Measurements from ENCODE around the gene KLK12.

Gene KLK12

DNA sequence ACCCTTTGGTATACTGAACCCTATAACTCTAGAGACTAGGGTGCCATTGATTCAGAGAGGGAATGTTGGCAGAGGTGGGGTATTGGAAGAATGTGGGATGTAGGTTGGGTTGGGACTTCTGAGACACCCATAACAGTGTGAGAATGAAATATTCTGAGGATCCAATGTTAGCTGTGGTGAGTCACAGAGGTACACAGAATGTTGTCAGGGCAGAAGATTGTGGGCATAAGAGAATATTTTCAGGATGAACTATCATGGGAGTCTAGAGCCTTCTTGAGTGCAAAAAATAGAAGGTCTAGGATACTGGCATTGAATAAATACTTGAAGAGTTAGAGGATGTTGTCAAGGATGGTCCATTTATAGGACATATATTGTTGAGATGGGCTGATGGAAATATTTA is 21.1 kb upstream of the KLK12 start:
- ChIA-PET CTCF (interaction anchor here (0.5 kb wide), 1 partner anchor 103 kb away, joined by 3 read pairs; no protein-coding TSS in a partner anchor), POLR2A (no interaction called here)
- Histone ChIP-seq H3K4me3 (ENCODE audit: low read depth, low read length) (no peak overlapping the region), H3K27ac (ENCODE audit: extremely low read depth, low read depth, low read length) (no peak overlapping the region), H3K36me3 (ENCODE audit: control insufficient read depth in 2 of 2, insufficient read depth in 1 of 2, low read length in 2 of 2) (no peaks in the 10 kb centered on the region), H3K9me3 (ENCODE audit: control insufficient read depth, insufficient read depth, low read depth, low read length) (no peaks in the 10 kb centered on the region), H3K4me1 (ENCODE audit: control insufficient read depth, insufficient read depth, low read length) (no peaks in the 10 kb centered on the region)
- TF ChIP-seq WT1 (tag by site-specific recombination; IDR thresholded peaks at IDR 0.05): no peak
- TF ChIP-seq ZNF426 (tag by site-specific recombination; IDR thresholded peaks at IDR 0.05): no peak
- TF ChIP-seq, protein P1, sequence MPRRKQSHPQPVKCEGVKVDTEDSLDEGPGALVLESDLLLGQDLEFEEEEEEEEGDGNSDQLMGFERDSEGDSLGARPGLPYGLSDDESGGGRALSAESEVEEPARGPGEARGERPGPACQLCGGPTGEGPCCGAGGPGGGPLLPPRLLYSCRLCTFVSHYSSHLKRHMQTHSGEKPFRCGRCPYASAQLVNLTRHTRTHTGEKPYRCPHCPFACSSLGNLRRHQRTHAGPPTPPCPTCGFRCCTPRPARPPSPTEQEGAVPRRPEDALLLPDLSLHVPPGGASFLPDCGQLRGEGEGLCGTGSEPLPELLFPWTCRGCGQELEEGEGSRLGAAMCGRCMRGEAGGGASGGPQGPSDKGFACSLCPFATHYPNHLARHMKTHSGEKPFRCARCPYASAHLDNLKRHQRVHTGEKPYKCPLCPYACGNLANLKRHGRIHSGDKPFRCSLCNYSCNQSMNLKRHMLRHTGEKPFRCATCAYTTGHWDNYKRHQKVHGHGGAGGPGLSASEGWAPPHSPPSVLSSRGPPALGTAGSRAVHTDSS (tag by site-specific recombination; IDR thresholded peaks at IDR 0.05): no peak
- TF ChIP-seq ZFP37 (tag by site-specific recombination; IDR thresholded peaks at IDR 0.05): no peak
- TF ChIP-seq, protein P2, sequence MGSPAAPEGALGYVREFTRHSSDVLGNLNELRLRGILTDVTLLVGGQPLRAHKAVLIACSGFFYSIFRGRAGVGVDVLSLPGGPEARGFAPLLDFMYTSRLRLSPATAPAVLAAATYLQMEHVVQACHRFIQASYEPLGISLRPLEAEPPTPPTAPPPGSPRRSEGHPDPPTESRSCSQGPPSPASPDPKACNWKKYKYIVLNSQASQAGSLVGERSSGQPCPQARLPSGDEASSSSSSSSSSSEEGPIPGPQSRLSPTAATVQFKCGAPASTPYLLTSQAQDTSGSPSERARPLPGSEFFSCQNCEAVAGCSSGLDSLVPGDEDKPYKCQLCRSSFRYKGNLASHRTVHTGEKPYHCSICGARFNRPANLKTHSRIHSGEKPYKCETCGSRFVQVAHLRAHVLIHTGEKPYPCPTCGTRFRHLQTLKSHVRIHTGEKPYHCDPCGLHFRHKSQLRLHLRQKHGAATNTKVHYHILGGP (tag by site-specific recombination; IDR thresholded peaks at IDR 0.05): no peak
- TF ChIP-seq ZNF221 (tag by site-specific recombination; IDR thresholded peaks at IDR 0.05; ENCODE audit: borderline replicate concordance): no peak
- no peak for TF ChIP-seq MEIS1 (CRISPR knock-in tag; IDR thresholded peaks at IDR 0.05; ENCODE audit: borderline replicate concordance)
- no peak for TF ChIP-seq KLF8 (tag by site-specific recombination; IDR thresholded peaks at IDR 0.05)
- no peak for TF ChIP-seq ZNF37A (tag by site-specific recombination; IDR thresholded peaks at IDR 0.05)
- TF ChIP-seq KLF16 (tag by site-specific recombination; IDR thresholded peaks at IDR 0.05): no peak
- no peak for TF ChIP-seq ZNF654 (tag by site-specific recombination; IDR thresholded peaks at IDR 0.05; ENCODE audit: low read depth)
- no peak for TF ChIP-seq YY2 (tag by site-specific recombination; IDR thresholded peaks at IDR 0.05)
- no peak for TF ChIP-seq ZNF600 (tag by site-specific recombination; IDR thresholded peaks at IDR 0.05)
- no peak for TF ChIP-seq ZNF777 (tag by site-specific recombination; IDR thresholded peaks at IDR 0.05; ENCODE audit: borderline replicate concordance)
- TF ChIP-seq ZEB2 (tag by site-specific recombination; IDR thresholded peaks at IDR 0.05): no peak

DNA sequence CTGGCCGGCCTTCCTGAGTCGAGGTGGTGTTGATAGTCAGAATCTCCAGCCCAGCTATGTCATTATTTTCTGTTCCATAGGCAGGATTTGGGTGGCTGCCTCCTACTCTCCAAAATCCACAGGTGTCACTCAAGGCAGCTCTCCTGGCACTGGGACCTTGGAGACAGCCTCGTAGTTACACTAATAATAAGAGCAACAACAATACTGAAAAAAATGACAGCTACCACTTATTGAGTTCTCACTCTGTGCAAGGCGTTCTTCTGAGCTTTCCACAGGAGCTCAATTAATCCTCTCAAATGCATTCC is 12.2 kb upstream of the KLK12 start:
- H3K4me3 ChIP-seq (ENCODE audit: low read depth, low read length): no peak overlapping the region
- TF ChIP-seq ZNF670 (tag by site-specific recombination; IDR thresholded peaks at IDR 0.05; ENCODE audit: low read depth) (no peak), GLIS2 (tag by site-specific recombination; IDR thresholded peaks at IDR 0.05) (no peak), ZFHX2 (tag by site-specific recombination; conservative IDR thresholded peaks at IDR 0.05) (no peak), SCRT2 (tag by site-specific recombination; IDR thresholded peaks at IDR 0.05) (peak; percentile 56)
- no peaks in the 10 kb centered on the region for H3K4me1 ChIP-seq (ENCODE audit: control insufficient read depth, insufficient read depth, low read length)
- H3K9me3 ChIP-seq (ENCODE audit: control insufficient read depth, insufficient read depth, low read depth, low read length): no peaks in the 10 kb centered on the region
- H3K27ac ChIP-seq (ENCODE audit: extremely low read depth, low read depth, low read length): no peak overlapping the region
- no peaks in the 10 kb centered on the region for H3K36me3 ChIP-seq (ENCODE audit: control insufficient read depth in 2 of 2, insufficient read depth in 1 of 2, low read length in 2 of 2)
- ChIA-PET POLR2A (no interaction called here), CTCF (interaction anchor here (0.9 to 1.1 kb wide), 3 partner anchors 25 to 50 kb away, joined by 3 read pairs; no protein-coding TSS in a partner anchor)

DNA sequence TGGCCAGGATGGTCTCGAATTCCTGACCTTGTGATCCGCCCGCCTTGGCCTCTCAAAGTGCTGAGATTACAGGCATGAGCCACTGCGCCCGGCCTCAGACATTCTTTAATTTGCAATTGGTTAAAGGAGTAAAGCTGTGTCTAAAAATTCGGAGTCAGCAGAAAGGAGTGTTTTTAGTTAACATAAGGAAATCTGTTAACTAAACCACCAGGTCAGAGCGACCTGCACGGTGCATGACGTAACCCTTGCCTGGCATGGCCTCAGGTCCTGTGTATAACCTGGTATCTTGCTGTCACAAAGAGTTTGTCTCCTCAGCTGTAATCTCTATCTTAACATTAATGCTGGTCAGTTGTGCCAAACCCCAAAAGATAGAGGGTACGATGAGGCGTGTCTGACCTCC is 9.5 kb upstream of the KLK12 start:
- no peak overlapping the region for H3K4me3 ChIP-seq (ENCODE audit: low read depth, low read length)
- ChIA-PET CTCF (interaction anchor here (2.2 kb wide), 1 partner anchor 24 kb away, joined by 6 read pairs; no protein-coding TSS in a partner anchor), POLR2A (no interaction called here)
- H3K36me3 ChIP-seq (ENCODE audit: control insufficient read depth in 2 of 2, insufficient read depth in 1 of 2, low read length in 2 of 2): no peaks in the 10 kb centered on the region
- H3K4me1 ChIP-seq (ENCODE audit: control insufficient read depth, insufficient read depth, low read length): no peaks in the 10 kb centered on the region
- H3K27ac ChIP-seq (ENCODE audit: extremely low read depth, low read depth, low read length): no peak overlapping the region
- no peaks in the 10 kb centered on the region for H3K9me3 ChIP-seq (ENCODE audit: control insufficient read depth, insufficient read depth, low read depth, low read length)
- TF ChIP-seq, protein P3, sequence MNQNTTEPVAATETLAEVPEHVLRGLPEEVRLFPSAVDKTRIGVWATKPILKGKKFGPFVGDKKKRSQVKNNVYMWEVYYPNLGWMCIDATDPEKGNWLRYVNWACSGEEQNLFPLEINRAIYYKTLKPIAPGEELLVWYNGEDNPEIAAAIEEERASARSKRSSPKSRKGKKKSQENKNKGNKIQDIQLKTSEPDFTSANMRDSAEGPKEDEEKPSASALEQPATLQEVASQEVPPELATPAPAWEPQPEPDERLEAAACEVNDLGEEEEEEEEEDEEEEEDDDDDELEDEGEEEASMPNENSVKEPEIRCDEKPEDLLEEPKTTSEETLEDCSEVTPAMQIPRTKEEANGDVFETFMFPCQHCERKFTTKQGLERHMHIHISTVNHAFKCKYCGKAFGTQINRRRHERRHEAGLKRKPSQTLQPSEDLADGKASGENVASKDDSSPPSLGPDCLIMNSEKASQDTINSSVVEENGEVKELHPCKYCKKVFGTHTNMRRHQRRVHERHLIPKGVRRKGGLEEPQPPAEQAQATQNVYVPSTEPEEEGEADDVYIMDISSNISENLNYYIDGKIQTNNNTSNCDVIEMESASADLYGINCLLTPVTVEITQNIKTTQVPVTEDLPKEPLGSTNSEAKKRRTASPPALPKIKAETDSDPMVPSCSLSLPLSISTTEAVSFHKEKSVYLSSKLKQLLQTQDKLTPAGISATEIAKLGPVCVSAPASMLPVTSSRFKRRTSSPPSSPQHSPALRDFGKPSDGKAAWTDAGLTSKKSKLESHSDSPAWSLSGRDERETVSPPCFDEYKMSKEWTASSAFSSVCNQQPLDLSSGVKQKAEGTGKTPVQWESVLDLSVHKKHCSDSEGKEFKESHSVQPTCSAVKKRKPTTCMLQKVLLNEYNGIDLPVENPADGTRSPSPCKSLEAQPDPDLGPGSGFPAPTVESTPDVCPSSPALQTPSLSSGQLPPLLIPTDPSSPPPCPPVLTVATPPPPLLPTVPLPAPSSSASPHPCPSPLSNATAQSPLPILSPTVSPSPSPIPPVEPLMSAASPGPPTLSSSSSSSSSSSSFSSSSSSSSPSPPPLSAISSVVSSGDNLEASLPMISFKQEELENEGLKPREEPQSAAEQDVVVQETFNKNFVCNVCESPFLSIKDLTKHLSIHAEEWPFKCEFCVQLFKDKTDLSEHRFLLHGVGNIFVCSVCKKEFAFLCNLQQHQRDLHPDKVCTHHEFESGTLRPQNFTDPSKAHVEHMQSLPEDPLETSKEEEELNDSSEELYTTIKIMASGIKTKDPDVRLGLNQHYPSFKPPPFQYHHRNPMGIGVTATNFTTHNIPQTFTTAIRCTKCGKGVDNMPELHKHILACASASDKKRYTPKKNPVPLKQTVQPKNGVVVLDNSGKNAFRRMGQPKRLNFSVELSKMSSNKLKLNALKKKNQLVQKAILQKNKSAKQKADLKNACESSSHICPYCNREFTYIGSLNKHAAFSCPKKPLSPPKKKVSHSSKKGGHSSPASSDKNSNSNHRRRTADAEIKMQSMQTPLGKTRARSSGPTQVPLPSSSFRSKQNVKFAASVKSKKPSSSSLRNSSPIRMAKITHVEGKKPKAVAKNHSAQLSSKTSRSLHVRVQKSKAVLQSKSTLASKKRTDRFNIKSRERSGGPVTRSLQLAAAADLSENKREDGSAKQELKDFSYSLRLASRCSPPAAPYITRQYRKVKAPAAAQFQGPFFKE (tag by site-specific recombination; IDR thresholded peaks at IDR 0.05; ENCODE audit: borderline replicate concordance): no peak
